Liver (tissue), 3 donors: ENCODE data around the gene AQP9.

Experiments used
- ATF3 ChIP-seq: IDR thresholded peaks from 2 replicates; pipeline ENCODE4 v1.6.1; 2016; ENCODE audit warnings: antibody characterized with exemption
- CTCF ChIP-seq: fragments of 150-350 bp; IDR thresholded peaks from 2 replicates; pipeline ENCODE4 v1.5.1; 2017; ENCODE audit warnings: improper control_type of control experiment, low read depth, low read length; ENCODE audit not compliant: missing input control
- EGR1 ChIP-seq, 2 donors: IDR thresholded peaks; 2 replicates each; pipeline ENCODE4 v1.6.1; 2016 to 2018; ENCODE audit warnings: antibody characterized with exemption in 2 of 2, low read depth in 2 of 2
- JUND ChIP-seq, 2 donors: IDR thresholded peaks; 2 replicates each; pipeline ENCODE4 v1.6.1; 2016; ENCODE audit warnings: antibody characterized with exemption in 2 of 2
- RAD21 ChIP-seq, 2 donors: IDR thresholded peaks; 2 replicates each; pipeline ENCODE4 v1.6.1; 2016; ENCODE audit warnings: antibody characterized with exemption in 2 of 2, mild to moderate bottlenecking in 2 of 2
- REST ChIP-seq: IDR thresholded peaks from 2 replicates; pipeline ENCODE4 v1.6.1; 2016; ENCODE audit warnings: antibody characterized with exemption, mild to moderate bottlenecking
- TAF1 ChIP-seq: conservative IDR thresholded peaks from 2 replicates; pipeline ENCODE4 v1.6.1; 2016; ENCODE audit warnings: antibody characterized with exemption, mild to moderate bottlenecking
- YY1 ChIP-seq: IDR thresholded peaks from 2 replicates; pipeline ENCODE4 v1.6.1; 2016; ENCODE audit warnings: antibody characterized with exemption, mild to moderate bottlenecking
- ZBTB33 ChIP-seq: IDR thresholded peaks from 2 replicates; pipeline ENCODE4 v1.6.1; 2016; ENCODE audit warnings: antibody characterized with exemption
- donor health status: healthy.
- donor health status: healthy.

GRCh38 chr15:58109419-58109818 is 28.8 kb upstream of the AQP9 start:
- TF ChIP-seq ATF3: no peak
- no peak for TF ChIP-seq TAF1
- TF ChIP-seq CTCF: no peak
- no peak for TF ChIP-seq REST
- no peak for TF ChIP-seq RAD21 (IDR thresholded peaks at IDR 0.05)
- TF ChIP-seq EGR1 (IDR thresholded peaks at IDR 0.05; ENCODE audit: low read depth in 2 of 2): no peak
- TF ChIP-seq YY1: no peak
- no peak for TF ChIP-seq ZBTB33
- no peak for TF ChIP-seq JUND (IDR thresholded peaks at IDR 0.05)
